Measurements from ENCODE around the gene PCDHGA7. TPM values are rescaled to one million over a fixed set of nuclear protein-coding genes. Genes with fewer than 3 reads are reported as not detected.
"Not testable (repeated sequence)": the region's sequence is repeated elsewhere in the genome, so short reads cannot be mapped to it uniquely, and the experiment has no call there.

Gene PCDHGA7
- polyA plus RNA-seq, 3 donors = 2.2 to 2.5 (median 2.5) TPM

DNA sequence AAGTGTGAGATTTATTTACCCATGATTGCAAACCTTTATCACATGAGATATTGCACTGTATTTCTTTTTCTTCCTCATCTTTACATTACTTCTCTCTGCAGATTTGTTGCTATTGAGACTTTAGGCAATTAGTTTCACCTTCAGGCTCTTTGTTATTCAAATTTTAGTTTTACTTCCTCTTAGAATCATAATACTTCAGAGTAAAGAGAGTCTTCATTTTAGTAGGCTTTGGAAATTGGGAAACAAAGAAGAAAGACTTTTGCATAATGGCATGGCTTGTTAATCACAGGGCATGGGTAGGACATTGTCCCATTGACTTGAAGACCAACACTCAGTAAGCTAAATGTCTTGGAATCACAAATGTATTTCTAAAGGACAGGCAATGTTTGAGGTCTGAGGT, 19.8 kb upstream of the PCDHGA7 start:
- no peak for DNase-seq

DNA sequence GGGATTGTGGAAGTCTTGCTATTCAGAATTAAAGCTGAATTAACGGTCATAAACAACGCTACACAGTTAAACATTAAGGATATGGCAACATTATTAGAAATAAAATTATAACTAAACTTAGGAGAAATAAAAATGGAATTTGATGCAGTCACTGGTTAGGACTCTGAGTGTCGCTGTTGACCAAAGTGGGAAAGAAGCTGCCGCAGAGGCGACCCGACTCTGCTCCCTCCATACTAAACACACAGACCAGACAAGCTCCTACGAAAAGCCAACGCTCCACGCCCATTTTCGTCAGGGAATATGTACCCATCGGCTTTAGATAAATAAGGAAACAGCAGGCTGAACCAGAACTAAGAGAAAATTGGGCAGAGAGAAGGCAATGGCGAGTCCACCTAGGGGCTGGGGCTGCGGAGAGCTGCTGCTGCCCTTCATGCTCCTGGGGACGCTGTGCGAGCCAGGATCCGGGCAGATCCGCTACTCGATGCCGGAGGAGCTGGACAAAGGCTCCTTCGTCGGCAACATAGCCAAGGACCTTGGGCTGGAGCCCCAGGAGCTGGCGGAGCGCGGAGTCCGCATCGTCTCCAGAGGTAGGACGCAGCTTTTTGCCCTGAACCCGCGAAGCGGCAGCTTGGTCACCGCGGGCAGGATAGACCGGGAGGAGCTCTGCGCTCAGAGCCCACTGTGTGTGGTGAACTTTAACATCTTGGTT, 18.4 kb upstream of the PCDHGA7 start, which contains the start of gene PCDHGA5:
Gene PCDHGA5, plus strand, starts transcription at position 211 of the 709 bp plus-strand sequence. Its CDS starts 169 bp downstream, at position 380.
- no peak for DNase-seq

DNA sequence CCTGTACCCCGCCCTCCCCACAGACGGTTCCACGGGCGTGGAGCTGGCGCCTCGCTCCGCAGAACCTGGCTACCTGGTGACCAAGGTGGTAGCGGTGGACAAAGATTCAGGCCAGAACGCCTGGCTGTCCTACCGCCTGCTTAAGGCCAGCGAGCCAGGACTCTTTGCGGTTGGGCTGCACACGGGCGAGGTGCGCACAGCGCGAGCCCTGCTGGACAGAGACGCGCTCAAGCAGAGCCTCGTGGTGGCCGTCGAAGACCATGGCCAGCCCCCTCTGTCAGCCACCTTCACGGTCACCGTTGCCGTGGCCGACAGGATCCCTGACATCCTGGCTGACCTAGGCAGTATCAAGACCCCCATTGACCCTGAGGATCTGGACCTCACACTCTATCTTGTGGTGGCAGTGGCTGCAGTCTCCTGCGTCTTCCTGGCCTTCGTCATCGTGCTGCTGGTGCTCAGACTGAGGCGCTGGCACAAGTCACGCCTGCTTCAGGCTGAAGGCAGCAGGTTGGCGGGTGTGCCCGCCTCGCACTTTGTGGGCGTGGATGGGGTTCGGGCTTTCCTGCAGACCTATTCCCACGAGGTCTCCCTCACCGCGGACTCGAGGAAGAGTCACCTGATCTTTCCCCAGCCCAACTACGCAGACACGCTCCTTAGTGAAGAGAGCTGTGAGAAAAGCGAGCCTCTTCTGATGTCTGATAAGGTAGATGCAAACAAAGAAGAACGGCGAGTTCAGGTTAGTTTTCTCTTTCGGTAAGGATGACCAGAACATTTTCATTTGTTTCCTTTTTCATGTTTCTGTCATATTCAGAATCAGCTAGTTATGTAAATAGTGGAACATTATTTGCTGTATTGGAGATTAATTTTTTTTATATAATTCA, 16.3 kb upstream of the PCDHGA7 start:
- DNase-seq = no peak

DNA sequence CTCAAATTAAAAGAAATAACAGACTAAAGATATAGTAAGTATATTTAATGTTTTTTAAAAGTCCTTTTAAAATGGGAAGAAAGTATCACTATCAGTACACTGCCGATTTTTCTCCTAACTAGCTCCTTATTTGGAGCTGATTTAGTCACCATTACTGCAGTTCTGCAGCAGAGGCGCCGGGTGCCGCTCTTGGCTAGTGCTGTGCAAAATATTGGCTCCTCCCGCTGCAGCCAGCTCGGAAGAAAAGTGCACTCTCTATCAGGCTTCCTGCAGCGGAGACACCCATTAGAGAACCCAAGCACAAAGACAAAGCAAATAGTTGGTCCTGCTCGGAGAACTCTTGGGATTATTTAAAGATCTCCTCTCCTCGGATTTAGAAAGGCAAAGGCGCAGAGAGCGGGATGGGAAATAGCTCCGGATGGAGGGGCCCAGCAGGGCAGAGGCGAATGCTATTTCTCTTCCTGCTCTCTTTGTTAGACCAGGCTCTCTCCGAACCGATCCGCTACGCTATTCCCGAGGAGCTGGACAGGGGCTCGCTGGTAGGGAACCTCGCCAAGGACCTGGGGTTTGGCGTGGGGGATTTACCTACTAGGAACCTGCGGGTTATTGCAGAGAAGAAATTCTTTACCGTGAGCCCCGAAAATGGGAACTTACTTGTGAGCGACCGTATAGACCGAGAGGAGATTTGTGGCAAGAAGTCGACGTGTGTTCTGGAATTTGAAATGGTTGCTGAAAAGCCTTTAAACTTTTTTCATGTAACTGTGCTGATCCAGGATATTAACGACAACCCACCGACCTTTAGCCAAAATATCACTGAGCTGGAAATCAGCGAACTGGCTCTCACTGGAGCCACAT, 12.3 kb upstream of the PCDHGA7 start, which contains the start of gene PCDHGB3:
Gene PCDHGB3, plus strand, starts transcription at position 249 of the 855 bp plus-strand sequence. Its CDS starts 153 bp downstream, at position 402.
- no peak for DNase-seq

DNA sequence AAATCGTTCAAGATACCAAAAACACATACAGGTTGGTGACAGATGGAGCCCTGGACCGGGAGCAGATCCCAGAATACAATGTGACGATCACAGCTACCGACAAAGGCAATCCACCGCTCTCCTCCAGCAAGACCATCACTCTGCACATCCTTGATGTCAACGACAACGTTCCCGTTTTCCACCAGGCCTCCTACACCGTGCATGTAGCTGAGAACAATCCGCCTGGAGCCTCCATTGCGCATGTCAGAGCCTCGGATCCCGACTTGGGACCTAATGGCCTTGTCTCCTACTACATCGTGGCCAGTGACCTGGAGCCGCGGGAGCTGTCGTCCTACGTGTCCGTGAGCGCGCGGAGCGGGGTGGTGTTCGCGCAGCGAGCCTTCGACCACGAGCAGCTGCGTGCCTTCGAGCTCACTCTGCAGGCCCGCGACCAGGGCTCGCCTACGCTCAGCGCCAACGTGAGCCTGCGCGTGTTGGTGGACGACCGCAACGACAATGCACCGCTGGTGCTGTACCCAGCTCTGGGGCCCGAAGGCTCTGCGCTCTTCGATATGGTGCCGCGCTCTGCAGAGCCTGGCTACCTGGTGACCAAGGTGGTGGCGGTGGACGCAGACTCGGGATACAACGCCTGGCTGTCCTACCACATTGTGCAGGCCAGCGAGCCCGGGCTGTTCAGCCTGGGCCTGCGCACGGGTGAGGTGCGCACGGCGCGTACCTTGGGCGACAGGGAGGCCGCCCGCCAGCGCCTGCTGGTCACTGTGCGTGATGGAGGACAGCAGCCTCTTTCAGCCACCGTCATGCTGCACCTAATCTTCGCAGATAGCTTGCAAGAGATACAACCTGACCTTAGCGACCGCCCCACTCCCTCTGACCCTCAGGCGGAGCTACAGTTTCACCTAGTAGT, 10.7 kb upstream of the PCDHGA7 start:
- no peak for DNase-seq

DNA sequence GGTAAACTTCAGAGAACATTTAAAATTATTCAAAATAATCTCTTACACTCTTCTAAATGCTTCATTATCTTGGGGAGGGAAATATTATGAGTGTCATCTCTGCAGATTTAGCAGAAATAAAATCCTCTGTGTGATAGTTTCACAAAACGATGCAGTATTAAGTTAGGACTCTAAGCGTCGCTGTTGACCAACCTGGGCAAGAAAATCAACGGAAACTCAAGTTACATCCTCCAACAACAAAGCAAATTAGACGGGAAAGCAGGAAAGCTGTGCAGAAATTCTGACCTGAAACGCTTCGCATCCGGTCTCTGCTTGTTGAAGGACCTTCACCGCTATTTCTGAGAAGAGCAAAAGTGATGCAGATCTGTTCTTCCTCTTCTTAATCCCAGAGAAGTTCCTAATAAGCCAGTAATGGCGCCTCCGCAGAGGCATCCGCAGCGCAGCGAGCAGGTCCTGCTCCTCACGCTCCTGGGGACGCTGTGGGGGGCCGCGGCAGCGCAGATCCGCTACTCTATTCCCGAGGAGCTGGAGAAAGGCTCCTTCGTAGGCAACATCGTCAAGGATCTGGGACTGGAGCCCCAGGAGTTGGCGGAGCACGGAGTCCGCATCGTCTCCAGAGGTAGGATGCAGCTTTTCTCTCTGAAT, 8.7 kb upstream of the PCDHGA7 start, which contains the start of gene PCDHGA6:
Gene PCDHGA6, plus strand, starts transcription at position 219 of the 645 bp plus-strand sequence. Its CDS starts 193 bp downstream, at position 412.
- DNase-seq = no peak

DNA sequence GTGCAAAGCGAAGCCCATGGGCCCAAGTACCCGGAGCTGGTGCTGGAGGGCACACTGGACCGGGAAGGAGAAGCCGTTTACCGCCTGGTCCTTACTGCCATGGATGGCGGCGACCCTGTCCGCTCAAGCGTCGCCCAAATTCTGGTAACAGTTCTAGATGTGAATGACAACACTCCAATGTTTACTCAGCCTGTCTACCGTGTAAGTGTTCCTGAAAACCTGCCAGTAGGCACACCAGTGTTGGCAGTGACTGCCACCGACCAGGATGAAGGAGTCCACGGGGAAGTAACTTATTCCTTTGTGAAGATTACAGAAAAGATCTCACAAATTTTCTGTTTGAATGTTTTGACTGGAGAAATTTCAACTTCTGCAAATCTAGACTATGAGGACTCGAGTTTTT, 7.9 kb upstream of the PCDHGA7 start:
- DNase-seq = no peak

DNA sequence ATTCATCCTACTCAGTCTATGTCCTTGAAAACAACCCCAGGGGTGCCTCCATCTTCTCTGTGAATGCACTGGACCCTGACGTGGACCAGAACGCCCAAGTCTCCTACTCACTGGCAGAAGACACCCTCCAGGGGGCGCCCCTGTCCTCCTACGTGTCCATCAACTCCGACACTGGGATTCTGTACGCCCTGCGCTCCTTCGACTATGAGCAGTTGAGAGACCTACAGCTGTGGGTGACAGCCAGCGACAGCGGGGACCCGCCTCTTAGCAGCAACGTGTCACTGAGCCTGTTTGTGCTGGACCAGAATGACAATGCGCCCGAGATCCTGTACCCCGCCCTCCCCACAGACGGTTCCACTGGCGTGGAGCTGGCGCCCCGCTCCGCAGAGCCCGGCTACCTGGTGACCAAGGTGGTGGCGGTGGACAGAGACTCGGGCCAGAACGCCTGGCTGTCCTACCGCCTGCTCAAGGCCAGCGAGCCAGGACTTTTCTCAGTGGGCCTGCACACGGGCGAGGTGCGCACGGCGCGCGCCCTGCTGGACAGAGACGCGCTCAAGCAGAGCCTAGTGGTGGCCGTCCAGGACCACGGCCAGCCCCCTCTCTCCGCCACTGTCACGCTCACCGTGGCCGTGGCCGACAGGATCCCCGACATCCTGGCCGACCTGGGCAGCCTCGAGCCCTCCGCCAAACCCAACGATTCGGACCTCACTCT, 6.9 kb upstream of the PCDHGA7 start:
- not testable (repeated sequence) for DNase-seq

DNA sequence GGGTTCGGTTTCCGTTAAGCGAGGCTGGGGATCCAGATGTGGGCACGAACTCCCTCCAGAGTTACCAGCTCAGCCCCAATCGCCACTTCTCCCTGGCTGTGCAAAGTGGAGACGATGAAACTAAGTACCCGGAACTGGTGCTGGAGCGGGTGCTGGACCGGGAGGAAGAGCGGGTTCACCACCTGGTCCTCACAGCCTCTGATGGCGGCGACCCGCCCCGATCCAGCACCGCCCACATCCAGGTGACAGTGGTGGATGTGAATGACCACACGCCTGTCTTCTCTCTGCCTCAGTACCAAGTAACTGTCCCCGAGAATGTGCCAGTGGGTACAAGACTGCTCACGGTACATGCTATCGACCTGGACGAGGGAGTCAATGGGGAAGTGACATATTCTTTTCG, 803 bp downstream of the PCDHGA7 start:
- no peak for DNase-seq

DNA sequence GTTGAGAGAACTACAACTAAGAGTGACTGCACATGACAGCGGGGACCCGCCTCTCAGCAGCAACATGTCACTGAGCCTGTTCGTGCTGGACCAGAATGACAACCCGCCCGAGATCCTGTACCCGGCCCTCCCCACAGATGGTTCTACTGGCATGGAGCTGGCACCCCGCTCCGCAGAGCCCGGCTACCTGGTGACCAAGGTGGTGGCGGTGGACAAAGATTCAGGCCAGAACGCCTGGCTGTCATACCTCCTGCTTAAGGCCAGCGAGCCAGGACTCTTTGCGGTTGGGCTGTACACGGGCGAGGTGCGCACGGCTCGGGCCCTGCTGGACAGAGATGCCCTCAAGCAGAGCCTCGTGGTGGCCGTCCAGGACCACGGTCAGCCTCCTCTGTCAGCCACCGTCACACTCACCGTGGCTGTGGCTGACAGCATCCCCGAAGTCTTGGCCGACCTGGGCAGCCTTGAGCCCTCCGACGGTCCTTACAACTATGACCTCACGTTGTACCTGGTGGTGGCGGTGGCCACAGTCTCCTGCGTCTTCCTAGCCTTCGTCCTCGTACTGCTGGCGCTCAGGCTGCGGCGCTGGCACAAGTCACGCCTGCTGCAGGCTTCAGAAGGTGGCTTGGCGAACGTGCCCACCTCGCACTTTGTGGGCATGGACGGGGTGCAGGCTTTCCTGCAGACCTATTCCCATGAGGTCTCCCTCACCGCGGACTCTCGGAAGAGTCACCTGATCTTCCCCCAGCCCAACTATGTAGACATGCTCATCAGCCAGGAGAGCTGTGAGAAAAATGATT, 2.1 kb downstream of the PCDHGA7 start:
- no peak for DNase-seq

DNA sequence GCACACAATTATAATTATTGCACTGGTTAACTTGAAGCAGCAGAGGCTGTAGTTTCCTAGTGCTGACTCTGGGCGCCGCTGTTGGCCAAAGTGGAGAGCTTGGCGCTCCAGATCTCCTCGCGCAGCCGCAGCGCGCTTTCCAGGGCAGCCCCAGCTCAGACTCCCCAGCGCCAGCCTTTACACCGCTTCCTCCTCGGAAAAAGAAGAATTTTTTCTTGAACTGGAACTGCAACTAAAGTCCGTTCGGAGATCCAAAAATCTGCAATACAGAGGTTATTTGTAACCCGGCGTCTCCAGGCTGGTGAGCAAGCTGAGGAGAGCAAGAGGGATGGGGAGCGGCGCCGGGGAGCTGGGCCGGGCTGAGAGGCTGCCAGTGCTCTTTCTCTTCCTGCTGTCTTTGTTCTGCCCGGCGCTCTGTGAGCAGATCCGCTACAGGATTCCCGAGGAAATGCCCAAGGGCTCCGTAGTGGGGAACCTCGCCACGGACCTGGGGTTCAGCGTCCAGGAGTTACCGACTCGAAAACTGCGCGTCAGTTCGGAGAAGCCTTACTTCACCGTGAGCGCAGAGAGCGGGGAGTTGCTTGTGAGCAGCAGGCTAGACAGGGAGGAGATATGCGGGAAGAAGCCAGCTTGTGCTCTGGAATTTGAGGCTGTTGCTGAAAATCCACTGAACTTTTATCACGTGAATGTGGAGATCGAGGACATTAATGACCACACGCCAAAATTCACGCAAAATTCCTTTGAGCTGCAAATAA, 5.2 kb downstream of the PCDHGA7 start, which contains the start of gene PCDHGB4:
Gene PCDHGB4, plus strand, starts transcription at position 142 of the 755 bp plus-strand sequence. Its CDS starts 187 bp downstream, at position 329.
- not testable (repeated sequence) for DNase-seq

DNA sequence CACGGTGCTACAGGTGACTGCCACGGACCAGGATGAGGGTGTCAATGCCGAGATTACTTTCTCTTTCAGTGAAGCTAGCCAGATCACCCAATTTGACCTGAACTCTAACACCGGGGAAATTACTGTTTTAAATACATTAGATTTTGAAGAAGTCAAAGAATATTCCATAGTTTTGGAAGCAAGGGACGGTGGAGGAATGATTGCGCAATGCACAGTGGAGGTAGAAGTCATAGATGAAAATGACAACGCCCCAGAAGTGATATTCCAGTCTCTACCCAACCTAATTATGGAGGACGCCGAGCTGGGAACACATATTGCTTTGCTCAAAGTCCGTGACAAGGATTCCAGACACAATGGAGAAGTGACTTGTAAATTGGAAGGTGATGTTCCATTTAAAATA, 6.1 kb downstream of the PCDHGA7 start:
- no peak for DNase-seq

DNA sequence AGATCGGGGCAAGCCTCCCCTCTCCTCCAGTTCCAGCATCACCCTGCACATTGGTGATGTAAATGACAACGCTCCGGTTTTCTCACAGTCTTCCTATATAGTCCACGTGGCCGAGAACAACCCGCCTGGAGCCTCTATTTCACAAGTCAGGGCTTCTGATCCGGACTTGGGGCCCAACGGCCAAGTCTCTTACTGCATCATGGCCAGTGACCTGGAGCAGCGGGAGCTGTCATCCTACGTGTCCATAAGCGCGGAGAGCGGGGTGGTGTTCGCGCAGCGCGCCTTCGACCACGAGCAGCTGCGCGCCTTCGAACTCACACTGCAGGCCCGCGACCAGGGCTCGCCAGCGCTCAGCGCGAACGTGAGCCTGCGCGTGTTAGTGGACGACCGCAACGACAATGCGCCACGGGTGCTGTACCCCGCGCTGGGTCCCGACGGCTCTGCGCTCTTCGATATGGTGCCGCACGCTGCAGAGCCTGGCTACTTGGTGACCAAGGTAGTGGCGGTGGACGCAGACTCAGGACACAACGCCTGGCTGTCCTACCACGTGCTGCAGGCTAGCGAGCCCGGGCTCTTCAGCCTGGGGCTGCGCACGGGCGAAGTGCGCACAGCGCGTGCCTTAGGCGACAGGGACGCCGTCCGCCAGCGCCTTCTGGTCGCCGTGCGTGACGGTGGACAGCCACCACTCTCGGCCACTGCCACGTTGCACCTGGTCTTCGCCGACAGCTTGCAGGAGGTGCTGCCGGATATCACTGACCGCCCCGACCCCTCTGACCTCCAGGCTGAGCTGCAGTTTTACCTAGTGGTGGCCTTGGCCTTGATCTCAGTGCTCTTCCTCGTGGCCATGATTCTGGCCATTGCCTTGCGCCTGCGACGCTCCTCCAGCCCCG, 6.9 kb downstream of the PCDHGA7 start:
- no peak for DNase-seq

DNA sequence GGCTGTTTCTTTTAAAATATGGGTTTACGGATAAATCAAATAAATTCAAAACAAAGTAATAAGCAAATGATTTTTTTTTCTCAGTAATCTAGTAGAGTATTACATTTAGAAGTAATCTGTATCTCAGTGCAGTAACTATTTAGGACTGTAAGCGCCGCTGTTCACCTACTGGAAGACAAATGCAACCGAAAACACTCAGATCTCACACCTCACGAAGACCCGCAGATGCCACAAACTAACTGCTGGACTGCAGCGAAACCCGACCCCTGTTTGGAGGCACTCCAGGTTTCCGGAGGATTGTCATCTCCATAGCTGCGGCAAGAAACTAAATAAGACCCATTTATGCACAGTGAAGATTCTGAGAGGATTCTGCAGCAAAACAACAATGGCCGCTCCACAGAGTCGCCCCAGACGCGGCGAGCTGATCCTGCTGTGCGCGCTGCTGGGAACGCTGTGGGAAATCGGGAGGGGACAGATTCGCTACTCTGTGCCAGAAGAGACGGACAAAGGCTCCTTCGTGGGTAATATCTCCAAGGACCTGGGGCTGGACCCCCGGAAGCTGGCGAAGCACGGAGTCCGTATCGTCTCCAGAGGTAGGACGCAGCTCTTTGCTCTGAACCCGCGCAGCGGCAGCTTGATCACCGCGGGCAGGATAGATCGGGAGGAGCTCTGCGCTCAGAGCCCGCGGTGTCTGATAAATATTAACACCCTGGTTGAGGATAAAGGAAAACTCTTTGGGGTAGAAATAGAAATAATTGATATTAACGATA, 10.1 kb downstream of the PCDHGA7 start, which contains the start of gene PCDHGA8:
Gene PCDHGA8, plus strand, starts transcription at position 205 of the 770 bp plus-strand sequence. Its CDS starts 181 bp downstream, at position 386.
- no peak for DNase-seq

DNA sequence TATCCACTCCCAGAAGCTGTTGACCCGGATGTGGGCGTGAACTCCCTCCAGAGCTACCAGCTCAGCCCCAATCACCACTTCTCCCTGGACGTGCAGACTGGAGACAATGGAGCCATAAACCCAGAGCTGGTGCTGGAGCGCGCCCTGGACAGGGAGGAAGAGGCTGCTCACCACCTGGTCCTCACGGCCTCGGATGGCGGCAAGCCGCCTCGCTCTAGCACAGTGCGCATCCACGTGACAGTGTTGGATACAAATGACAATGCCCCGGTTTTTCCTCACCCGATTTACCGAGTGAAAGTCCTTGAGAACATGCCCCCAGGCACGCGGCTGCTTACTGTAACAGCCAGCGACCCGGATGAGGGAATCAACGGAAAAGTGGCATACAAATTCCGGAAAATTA, 10.7 kb downstream of the PCDHGA7 start:
- DNase-seq = no peak
